NCI-H2196 treated with DMSO at 0.1 percent for 48 hours (cell line): ENCODE results near the gene DYSF.

Experiments used
- DNase-seq: peaks from one replicate; lab custom pipeline; 2025; ENCODE audit not compliant: unreplicated experiment; lab: John Stamatoyannopoulos, UW

DYSF gene

GRCh38 chr2:71521436-71521950 is 68.1 kb downstream of the DYSF start:
- no peak for DNase-seq

DNA sequence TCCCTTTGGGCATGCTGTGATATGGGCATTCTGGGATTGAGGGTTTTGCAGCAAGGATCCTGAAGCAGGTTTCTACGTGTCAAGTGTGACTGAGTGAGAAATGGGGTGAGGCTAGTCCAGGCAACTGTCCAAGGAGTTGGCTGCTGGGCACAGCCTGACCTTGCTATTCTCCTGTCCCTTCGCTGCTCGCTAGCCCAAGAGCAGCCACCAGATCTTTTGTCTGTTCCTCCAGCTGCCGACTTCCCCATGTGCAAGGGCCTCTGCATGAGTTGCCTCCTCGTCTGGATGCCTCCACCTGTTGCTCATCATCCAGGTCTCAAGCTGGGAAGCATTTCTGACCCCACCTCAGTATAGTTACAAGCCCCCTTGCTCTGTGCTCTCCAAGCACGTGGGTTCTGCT is 71.1 kb downstream of the DYSF start:
- DNase-seq = no peak

DNA sequence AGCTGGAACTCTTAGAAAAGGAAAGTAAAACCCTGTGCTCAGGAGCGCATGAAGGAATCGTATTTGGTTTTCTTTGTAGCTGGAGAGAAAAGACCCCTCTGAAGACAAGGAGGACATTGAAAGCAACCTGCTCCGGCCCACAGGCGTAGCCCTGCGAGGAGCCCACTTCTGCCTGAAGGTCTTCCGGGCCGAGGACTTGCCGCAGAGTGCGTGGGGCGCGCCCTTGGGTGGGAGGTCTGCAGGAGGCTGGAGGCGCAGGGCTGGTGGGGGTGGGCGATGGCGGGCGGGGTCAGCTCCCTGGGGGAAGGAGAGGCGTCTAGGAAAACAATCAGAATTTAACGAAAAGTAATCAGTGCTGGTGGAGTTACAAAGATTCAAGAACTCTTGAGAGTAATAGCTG is 72.8 kb downstream of the DYSF start:
- no peak for DNase-seq

GRCh38 chr2:71526975-71527374 is 73.6 kb downstream of the DYSF start:
- no peak for DNase-seq

GRCh38 chr2:71528131-71528591 is 74.8 kb downstream of the DYSF start:
- no peak for DNase-seq

DNA sequence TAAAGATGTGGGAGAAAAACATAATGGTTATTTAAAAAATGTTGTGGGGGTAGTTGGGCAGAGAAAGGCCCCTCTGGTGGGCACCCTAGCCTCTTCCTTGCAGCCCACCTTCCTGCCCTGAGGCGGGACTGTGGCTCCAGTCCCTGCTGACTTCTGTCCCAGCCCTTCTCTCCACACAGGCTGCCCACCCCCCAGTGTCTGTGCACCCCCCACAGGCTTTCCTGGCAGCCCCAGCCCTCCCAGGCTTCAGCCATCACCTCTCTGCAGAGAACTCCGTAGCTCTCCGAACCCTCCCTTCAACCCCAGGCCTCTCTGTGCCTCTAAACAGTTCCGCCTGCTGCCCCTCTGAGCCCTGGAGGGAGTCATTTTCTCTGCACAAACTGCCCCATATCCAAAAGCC is 75.4 kb downstream of the DYSF start:
- DNase-seq = no peak

GRCh38 chr2:71530211-71530610 is 76.8 kb downstream of the DYSF start:
- DNase-seq = no peak

DNA sequence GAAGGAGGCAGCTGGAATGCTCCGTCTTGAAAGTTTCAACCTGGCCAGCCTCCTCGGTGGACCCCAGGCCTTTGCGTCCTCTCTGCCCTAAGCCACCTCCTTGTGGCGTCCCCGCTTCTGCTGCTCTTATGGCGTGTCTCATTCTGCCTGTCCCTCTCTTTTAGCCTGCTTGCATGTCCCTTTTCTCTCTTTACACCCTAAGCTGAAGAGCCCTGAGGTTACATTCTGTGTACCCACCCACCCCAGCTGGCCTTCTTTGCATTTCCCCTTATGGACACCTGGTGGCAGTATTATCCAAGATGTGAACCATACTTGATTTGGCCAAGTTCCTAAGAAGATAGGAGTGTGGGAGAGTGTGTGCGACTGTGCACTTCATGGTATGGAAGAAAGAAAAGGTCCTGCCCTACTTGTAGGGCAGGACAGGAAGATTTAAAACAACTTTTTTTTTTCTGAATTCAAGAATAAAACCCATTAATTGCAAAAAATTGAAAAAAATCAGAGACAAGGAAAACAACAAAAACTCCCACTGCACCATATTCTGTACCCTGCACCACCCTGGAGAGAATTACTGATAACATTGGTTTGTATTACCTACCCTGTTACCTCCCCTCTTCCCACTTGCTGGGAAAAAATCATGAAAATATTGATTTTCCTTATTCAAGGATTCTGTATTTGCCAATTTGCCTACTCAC is 77.4 kb downstream of the DYSF start:
- DNase-seq = no peak

GRCh38 chr2:71531522-71532047 is 78.2 kb downstream of the DYSF start:
- DNase-seq = no peak

GRCh38 chr2:71532327-71532726 is 79.0 kb downstream of the DYSF start:
- no peak for DNase-seq

- DNase-seq = no peak
These were observed 80.8 kb downstream of the DYSF start for GRCh38 chr2:71534201-71534600.

GRCh38 chr2:71534826-71535225 is 81.5 kb downstream of the DYSF start:
- DNase-seq = no peak

- no peak for DNase-seq
These were observed 82.2 kb downstream of the DYSF start for GRCh38 chr2:71535526-71535925.

- no peak for DNase-seq
These were observed 82.9 kb downstream of the DYSF start for GRCh38 chr2:71536226-71536671.

DNA sequence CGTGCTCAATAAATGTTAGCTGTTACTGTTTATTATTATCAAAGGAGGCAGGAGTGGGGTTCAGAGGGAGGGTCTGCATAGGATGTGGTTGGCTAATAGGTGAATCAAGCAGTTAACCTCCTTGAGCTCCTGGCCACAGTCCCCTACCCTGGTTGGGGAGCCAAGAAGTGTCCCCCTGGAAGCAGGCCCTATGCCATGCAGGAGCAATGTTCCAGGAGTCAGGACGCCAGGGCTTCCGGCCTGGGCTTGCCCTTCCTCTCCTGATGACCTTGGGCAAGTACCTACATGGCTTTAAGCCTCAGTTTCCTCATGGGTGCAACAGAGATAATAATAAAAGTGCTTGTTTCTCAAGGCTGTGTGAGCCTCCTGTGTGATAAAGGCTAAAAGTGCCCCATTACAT is 84.9 kb downstream of the DYSF start:
- no peak for DNase-seq

GRCh38 chr2:71538656-71539265 is 85.4 kb downstream of the DYSF start:
- no peak for DNase-seq

DNA sequence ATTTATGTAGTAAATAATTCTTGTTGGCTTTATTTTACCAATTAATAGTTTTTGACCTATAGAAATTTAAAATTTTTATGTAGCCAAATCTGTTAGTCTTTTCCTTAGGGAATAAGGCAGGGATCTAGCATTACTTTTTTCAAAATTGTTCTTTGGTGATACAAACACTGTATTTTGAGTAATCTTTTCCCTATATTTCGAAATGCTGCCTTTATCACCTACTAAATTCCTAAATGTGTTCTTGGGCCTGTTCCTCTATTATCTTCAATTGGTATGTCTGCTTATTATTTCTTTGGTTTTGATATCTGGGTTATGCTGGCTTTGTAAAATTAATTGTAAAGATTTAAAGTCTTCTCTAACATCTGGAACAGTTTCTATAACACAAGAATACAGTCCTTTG is 87.5 kb downstream of the DYSF start:
- no peak for DNase-seq

GRCh38 chr2:71544919-71545571 is 91.7 kb downstream of the DYSF start:
- DNase-seq = no peak

DNA sequence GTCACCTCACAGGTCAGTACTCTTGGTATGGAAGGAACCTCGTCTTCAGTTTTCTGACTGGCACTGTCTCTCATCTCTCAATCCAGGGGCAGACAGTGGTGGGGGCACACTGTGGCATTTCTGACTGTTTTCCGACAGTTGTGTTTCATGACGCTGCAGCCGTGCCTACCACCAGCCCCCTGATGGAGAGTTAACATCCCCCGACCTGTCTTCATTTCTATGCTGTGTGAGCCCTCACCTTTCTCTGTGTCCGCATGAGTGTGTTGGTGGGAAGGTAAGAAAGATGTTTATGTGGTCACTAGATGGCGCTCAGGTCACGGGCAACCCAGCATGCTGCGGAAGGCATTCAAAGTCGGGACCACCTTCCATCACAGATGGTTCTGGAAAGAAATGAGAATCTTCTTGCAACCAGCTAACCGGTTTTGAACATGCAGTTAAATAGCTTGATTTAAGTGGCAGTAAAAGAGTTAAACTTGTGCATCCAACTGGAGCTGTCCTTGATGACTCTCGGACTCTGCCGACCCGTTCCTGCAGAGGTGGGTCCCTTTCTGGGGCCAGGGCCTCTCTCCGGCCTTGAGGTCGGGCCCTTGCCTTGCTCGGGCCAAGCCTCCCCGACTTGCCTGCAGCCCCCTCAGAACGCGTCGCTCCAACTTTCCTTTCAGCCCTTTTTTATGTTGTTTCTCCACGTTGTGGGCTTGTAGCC is 92.4 kb downstream of the DYSF start:
- no peak for DNase-seq

- DNase-seq = no peak
These were observed 92.9 kb downstream of the DYSF start for GRCh38 chr2:71546275-71546638.

- no peak for DNase-seq
These were observed 93.5 kb downstream of the DYSF start for GRCh38 chr2:71546777-71547281.
